HG02623 (cell line): Measurements from ENCODE around the gene SPEN.
A peak's percentile ranks its signal among the peaks of the same experiment; 100 is the strongest.
"Not testable (repeated sequence)": the region's sequence is repeated elsewhere in the genome, so short reads cannot be mapped to it uniquely, and the experiment has no call there.

Experiments used
- ATAC-seq: cut with Tn5 transposase; IDR thresholded peaks from one replicate; pipeline ENCODE4 v1.9.1; 2021; ENCODE audit warnings: moderate library complexity; ENCODE audit not compliant: unreplicated experiment

Gene SPEN

GRCh38 chr1:15974855-15975254 lies 127.3 kb downstream of the SPEN start:
- ATAC-seq: no peak

DNA sequence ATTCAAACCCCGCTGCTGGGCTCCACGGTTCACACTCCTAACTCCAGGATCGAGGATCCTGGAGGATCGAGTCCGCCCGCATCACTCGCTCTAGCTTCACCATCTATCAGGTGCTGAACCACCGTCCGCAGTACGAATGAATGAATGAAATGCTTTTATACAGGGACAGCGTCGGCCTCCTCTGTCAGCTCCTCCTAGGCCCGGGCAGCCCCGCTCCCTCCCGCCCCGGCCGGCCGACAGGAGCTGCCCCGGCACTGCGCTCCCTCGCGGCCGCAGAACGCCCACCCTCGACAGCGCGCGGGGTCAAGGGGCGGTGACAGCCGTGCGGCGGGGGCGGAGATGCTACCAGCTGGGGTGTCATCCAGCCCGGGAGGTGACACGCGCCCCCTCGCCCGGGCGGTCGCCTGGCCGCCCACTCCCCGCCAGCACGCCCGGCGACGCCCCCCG lies 127.9 kb downstream of the SPEN start:
- peak; percentile 60 for ATAC-seq

GRCh38 chr1:15975805-15976680 lies 128.5 kb downstream of the SPEN start, which contains the start of gene ZBTB17:
Gene ZBTB17, minus strand, starts transcription at chr1:15976101. Its CDS starts 27,606 bp downstream, at chr1:15948495.
- peak; percentile 70 for ATAC-seq

- ATAC-seq: not testable (repeated sequence)
Measured at GRCh38 chr1:15977947-15978346, 130.4 kb downstream of the SPEN start.

DNA sequence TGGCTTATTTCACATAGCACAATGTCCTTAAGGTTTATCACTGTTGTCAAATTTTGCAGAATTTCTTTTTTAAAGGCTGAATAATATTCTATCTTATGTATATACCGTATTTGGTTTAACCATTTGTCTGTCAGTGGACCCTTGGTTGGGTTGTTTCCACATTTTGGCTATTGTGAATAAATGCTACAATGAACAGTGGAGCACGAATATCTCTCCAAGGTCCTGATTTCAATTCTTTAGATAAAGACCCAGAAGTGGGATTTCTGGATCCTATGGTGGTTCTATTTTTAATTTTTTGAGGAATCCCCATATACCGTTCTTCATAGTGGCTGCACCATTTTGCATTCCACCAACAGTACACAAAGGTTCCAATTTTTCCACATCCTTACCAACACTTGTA lies 134.2 kb downstream of the SPEN start:
- no peak for ATAC-seq

DNA sequence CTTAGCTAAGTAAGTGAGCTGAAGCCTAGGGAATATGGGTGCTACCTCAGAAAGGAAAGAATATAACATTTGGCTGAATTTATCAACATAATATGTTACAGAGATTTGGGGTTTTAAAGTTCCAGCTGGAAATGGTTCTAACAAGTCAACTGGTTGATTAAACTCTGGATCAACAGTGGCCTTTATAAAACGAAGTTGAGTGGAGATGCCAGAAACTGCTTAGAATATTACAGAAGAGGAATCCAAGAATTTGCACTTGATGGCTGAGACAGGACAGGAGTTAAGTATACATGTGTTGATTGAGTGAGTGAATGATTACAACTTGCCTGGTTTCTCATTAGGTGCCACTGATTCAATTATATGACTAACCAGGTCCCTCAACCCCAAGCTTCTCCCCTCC lies 135.8 kb downstream of the SPEN start:
- no peak for ATAC-seq

- no peak for ATAC-seq
Measured at GRCh38 chr1:15985611-15986297, 138.2 kb downstream of the SPEN start.

GRCh38 chr1:15988856-15989736 lies 141.6 kb downstream of the SPEN start:
- no peak for ATAC-seq

DNA sequence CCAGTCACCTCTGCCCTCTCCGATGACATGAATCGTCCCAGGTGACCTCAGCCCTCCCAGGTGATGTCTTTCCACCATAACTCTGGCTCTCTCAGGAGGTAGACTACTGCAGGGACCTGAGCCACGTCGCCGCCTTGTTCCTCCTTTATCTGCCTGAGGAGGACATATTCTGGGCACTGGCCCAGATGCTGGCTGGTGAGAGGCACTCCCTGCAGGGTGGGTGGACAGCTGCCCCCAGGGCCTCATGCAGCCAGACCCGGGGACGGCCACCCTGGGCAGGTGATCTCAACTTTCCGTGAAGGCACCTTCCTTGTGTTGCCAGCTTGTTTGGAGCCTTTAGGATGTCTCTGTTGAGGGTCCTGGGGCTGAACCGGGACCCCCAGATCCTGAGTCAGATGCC lies 142.3 kb downstream of the SPEN start:
- no peak for ATAC-seq
